GM12801 (cell line): ENCODE measurements around the gene SYNJ2.

Experiments used
- TF ChIP-seq, protein P1 (sequence below): IDR thresholded peaks from one replicate; pipeline ENCODE4 v1.5.1; 2011; ENCODE audit warnings: control low read depth; ENCODE audit not compliant: insufficient read length; ENCODE audit errors: extremely low read depth

SYNJ2 gene

DNA sequence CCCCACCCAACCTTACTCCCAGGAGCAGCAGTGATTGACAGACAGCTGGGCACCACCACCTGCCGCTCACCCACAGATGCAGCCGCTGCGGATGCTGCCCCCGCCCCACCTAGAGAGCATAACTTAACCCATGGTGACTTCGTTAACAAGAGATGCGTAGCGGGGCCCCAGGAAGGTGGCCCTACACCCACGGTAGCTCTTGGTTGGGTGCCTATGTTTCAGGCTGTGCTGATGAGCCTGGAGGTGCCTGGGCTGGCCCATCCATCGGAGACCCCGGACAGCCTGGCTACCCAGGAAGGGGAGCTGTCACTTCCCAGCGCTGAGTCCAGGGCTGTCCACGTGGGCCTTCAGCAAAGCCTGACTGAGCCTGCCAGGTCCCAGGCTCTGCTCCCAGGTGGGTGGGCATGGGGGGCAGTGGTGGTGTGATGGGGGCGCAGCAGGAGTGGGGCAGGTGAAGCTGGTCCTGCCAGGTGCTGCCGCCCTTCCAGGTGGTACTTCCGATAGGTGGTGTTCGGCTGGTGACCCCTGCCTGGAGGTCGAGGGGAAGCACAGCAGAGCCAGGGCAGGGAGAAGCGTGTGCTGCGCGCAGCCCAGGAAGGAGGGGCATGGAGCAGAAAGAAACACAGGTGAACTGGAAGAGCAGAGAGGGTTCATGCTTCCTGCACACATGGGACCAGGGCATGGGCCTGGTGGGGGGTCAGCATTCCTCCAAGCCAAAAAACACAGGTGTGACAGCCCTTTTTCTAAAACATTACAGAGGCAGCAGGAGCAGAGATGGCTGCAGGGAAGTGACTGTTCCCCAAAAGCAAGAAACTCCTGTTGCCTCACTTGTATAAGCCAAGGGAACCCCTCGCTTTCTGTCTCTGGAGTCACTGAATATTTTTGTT, 56.9 kb downstream of the SYNJ2 start:
- TF ChIP-seq, protein P1, sequence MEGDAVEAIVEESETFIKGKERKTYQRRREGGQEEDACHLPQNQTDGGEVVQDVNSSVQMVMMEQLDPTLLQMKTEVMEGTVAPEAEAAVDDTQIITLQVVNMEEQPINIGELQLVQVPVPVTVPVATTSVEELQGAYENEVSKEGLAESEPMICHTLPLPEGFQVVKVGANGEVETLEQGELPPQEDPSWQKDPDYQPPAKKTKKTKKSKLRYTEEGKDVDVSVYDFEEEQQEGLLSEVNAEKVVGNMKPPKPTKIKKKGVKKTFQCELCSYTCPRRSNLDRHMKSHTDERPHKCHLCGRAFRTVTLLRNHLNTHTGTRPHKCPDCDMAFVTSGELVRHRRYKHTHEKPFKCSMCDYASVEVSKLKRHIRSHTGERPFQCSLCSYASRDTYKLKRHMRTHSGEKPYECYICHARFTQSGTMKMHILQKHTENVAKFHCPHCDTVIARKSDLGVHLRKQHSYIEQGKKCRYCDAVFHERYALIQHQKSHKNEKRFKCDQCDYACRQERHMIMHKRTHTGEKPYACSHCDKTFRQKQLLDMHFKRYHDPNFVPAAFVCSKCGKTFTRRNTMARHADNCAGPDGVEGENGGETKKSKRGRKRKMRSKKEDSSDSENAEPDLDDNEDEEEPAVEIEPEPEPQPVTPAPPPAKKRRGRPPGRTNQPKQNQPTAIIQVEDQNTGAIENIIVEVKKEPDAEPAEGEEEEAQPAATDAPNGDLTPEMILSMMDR: no peak

GRCh38 chr6:158039178-158039557, 57.5 kb downstream of the SYNJ2 start:
- TF ChIP-seq, protein P1: no peak

DNA sequence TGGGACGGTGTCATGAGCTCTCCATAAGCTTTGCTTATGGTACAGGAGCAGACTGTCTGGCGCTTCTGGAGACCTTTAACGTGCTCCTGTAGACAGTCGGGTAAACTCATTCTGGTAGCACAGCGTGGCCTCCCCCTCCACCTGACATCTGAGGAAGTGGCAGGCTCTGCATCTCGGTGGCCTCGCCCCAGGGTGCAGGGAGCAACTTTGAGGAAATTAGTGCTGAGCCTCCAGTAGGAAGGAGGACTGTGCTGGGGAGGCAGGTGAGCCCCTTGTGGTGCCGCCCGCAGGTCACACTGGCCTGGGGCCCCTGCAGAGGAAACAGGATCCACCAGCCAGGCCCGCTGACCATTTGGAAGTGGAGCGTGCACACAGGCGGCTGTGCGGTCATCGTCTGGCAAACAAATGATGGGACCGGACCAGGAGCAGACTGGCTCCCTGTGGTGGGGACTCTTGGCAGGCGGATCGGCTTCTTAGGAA, 57.9 kb downstream of the SYNJ2 start:
- TF ChIP-seq, protein P1: no peak

DNA sequence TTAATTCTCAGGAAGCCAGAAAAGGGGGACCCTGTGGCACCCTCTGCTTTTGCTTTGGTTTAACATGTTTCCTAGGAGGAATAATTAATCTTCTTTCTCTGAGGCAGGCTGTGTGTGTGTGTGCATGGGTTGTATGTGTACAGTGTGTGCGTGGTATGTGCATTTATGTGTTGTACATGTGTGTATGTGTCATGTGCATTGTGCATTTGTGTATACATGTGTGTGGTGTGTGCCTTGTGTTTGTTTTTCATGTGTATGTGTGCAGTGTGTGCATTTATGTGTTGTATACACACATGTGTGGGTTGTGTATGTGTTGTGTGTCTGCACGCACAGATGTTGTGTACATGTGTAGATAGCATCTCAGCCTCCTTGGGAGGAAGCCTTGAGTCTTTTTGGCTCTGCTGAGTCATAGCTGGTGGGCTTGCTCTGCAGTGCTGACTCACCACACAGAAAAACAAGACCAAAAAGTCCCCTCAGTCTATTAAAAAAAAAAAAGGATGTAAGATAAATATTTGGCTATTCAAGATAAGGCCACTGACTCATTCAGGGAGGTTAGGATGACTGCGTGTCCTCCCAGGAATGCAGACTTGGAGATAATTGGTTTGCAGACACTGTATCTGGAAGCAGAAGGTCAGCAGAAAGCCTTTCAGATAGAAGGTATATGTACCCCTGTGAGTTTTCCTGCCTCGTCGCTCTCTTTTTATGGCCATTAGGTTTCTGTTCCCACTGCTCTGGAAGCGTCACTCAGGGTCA, 58.6 kb downstream of the SYNJ2 start:
- TF ChIP-seq, protein P1: no peak

DNA sequence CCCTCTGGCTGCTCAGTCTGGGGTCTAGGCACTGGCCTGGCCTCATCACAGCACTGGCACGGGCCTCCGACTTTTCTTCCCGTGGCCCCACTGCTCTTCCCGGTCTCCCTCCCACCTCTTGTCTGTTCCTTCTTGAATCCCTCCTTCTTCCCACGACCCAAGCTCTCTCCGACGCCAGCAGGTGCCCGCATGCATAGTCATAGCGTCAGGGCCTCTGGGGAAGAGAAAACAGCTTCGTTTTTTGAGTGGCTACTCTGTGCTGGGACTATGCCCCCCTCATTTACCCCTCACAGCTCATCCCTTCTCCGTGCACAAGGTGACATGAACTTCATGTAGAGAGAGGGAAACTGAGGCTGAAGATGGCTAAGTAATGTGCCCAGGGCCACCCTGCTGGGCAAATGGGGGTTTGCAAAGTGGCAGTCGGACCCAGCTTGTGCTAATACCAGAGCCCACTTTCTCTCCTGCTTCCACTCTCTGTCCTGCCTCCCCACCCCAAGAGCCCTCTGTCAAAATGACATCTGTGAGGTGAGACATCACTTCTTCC, 59.2 kb downstream of the SYNJ2 start:
- TF ChIP-seq, protein P1: no peak

DNA sequence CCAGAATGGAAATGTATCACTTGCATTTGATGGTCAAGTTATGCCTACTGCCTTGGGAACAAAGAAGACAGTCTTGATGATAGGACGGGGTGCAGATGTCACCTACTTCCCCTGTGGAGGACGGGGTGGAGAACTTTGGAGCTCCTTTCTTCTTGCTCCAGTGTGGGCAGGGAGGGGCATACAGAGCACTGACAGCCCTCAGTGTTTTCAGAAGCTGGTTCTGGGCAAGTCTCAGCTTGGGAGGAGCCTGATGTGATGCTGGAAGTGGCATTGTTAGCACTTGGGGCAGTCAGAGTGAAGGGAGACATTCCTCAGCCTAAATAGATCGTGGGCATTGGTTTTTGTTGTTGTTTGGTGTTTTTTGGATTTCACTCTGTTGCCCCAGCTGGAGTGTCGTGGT, 59.7 kb downstream of the SYNJ2 start:
- TF ChIP-seq, protein P1: no peak

- TF ChIP-seq, protein P1: no peak
Measured at GRCh38 chr6:158041788-158042187, 60.1 kb downstream of the SYNJ2 start.
